HepG2 (cell line): ENCODE measurements around the gene PDPK1.
"Not testable (repeated sequence)": the region's sequence is repeated elsewhere in the genome, so short reads cannot be mapped to it uniquely, and the experiment has no call there.

Experiments used
- AGO1 ChIP-seq: fragments of 200-400 bp; formaldehyde crosslinking; IDR thresholded peaks from 2 replicates; pipeline ENCODE4 v1.6.1; 2017; ENCODE audit warnings: mild to moderate bottlenecking, low read depth, low read length, moderate library complexity; ENCODE audit not compliant: poor library complexity, severe bottlenecking
- PHF8 ChIP-seq: sonication (generic); formaldehyde crosslinking; IDR thresholded peaks from 2 replicates; pipeline ENCODE4 v1.5.0; 2020; ENCODE audit warnings: missing genetic modification reagents
- RNF2 ChIP-seq: fragments of 450-650 bp; conservative IDR thresholded peaks from 2 replicates; pipeline ENCODE4 v1.6.1; 2016; ENCODE audit warnings: low read depth

- not testable (repeated sequence) for TF ChIP-seq AGO1; RNF2; PHF8 (CRISPR knock-in tag)
These were observed 4.6 kb upstream of the PDPK1 start for GRCh38 chr16:2533142-2533755.
